ENCODE measurements around the gene USP43. TPM values are rescaled to one million over a fixed set of nuclear protein-coding genes. Genes with fewer than 3 reads are reported as not detected.
A peak's percentile ranks its signal among the peaks of the same experiment; 100 is the strongest.

USP43 gene
- polyA plus RNA-seq, 1 donor (not counting 4 experiments of a cell fraction or from before 2014, with no cell fraction given), result 2.2 TPM

GRCh38 chr17:9676084-9676483, 30.8 kb downstream of the USP43 start:
- Histone ChIP-seq H3K27me3 (ENCODE audit: control insufficient read depth, extremely low read depth, insufficient read depth, low read length) (no peaks in the 10 kb centered on the region), H3K4me1 (ENCODE audit: control insufficient read depth, extremely low read depth, insufficient read depth, low read length) (peaks cover 18% of the 10 kb centered on the region), H3K36me3 (ENCODE audit: control insufficient read depth in 2 of 2, extremely low read depth in 1 of 2, insufficient read depth in 2 of 2, low read length in 2 of 2) (peaks cover 5 to 7% of the 10 kb centered on the region in 2 experiments), H3K79me2 (ENCODE audit: control insufficient read depth, insufficient read depth, low read length) (no peaks in the 10 kb centered on the region), H3K4me2 (ENCODE audit: control insufficient read depth, extremely low read depth, insufficient read depth, low read depth, low read length) (no peak overlapping the region), H4K20me1 (ENCODE audit: control insufficient read depth, extremely low read depth, insufficient read depth, low read length) (no peaks in the 10 kb centered on the region), H3K4me3 (ENCODE audit: control insufficient read depth in 2 of 3, extremely low read depth in 1 of 3, insufficient read depth in 2 of 3, low read depth in 1 of 3, low read length in 3 of 3) (no peak overlapping the region), H3K9me1 (ENCODE audit: control insufficient read depth, extremely low read depth, insufficient read depth, low read length) (peaks cover 2% of the 10 kb centered on the region), H2AFZ (ENCODE audit: control insufficient read depth, low read length) (no peak overlapping the region), H3K27ac (ENCODE audit: control insufficient read depth, insufficient read depth, low read length) (peak overlapping the region; percentile 86), H3K9me3 (ENCODE audit: control insufficient read depth, low read depth, low read length) (peaks cover 8% of the 10 kb centered on the region), H3K9ac (ENCODE audit: control insufficient read depth, extremely low read depth, insufficient read depth, low read length) (no peak overlapping the region)
- dilution Hi-C loops (cut with MboI; ENCODE audit: extremely low pct_ligation_motif_present, low sequenced_read_pairs), result no loop called here
- FAIRE-seq (no peak), DNase-seq (ENCODE audit: low read depth, low spot score) (no peak)
- TF ChIP-seq EZH2 (IDR thresholded peaks at IDR 0.05; ENCODE audit: low read length) (no peak), CTCF (optimal IDR thresholded peaks at IDR 0.05 in 1 of 3, IDR thresholded peaks at IDR 0.05 in 1 of 3, conservative IDR thresholded peaks at IDR 0.05 in 1 of 3; ENCODE audit: extremely low read depth in 1 of 3, insufficient read depth in 2 of 3, low read length in 3 of 3) (peak in 1 of 3 experiments; percentile 32)

GRCh38 chr17:9676820-9677310, 31.5 kb downstream of the USP43 start:
- dilution Hi-C loops (cut with MboI; ENCODE audit: extremely low pct_ligation_motif_present, low sequenced_read_pairs), result no loop called here
- Histone ChIP-seq H3K79me2 (ENCODE audit: control insufficient read depth, insufficient read depth, low read length) (no peaks in the 10 kb centered on the region), H3K9me1 (ENCODE audit: control insufficient read depth, extremely low read depth, insufficient read depth, low read length) (no peaks in the 10 kb centered on the region), H2AFZ (ENCODE audit: control insufficient read depth, low read length) (no peak overlapping the region), H3K4me1 (ENCODE audit: control insufficient read depth, extremely low read depth, insufficient read depth, low read length) (peaks cover 18% of the 10 kb centered on the region), H3K9ac (ENCODE audit: control insufficient read depth, extremely low read depth, insufficient read depth, low read length) (peak overlapping the region; percentile 63), H3K4me3 (ENCODE audit: control insufficient read depth in 2 of 3, extremely low read depth in 1 of 3, insufficient read depth in 2 of 3, low read depth in 1 of 3, low read length in 3 of 3) (peak overlapping the region in 2 of 3 experiments; percentile 33 to 49), H3K36me3 (ENCODE audit: control insufficient read depth in 2 of 2, extremely low read depth in 1 of 2, insufficient read depth in 2 of 2, low read length in 2 of 2) (peaks cover 5 to 7% of the 10 kb centered on the region in 2 experiments), H3K4me2 (ENCODE audit: control insufficient read depth, extremely low read depth, insufficient read depth, low read depth, low read length) (peak overlapping the region; percentile 79), H3K27me3 (ENCODE audit: control insufficient read depth, extremely low read depth, insufficient read depth, low read length) (no peaks in the 10 kb centered on the region), H4K20me1 (ENCODE audit: control insufficient read depth, extremely low read depth, insufficient read depth, low read length) (no peaks in the 10 kb centered on the region), H3K9me3 (ENCODE audit: control insufficient read depth, low read depth, low read length) (peaks cover 8% of the 10 kb centered on the region), H3K27ac (ENCODE audit: control insufficient read depth, insufficient read depth, low read length) (peak overlapping the region; percentile 93)
- peak; percentile 96 for FAIRE-seq
- peak; percentile 87 for DNase-seq (ENCODE audit: low read depth, low spot score)
- no peak for TF ChIP-seq EZH2 (IDR thresholded peaks at IDR 0.05; ENCODE audit: low read length)
- TF ChIP-seq CTCF (optimal IDR thresholded peaks at IDR 0.05 in 1 of 3, IDR thresholded peaks at IDR 0.05 in 1 of 3, conservative IDR thresholded peaks at IDR 0.05 in 1 of 3; ENCODE audit: extremely low read depth in 1 of 3, insufficient read depth in 2 of 3, low read length in 3 of 3), result no peak

Measured in keratinocyte (primary cell).